GM10847 (cell line): ENCODE results near the gene IGFLR1.

ENCODE experiments used
- POLR2A ChIP-seq: IDR thresholded peaks from 2 replicates; pipeline ENCODE4 v1.6.1; 2011; ENCODE audit not compliant: insufficient read length; ENCODE audit errors: extremely low read depth

IGFLR1 gene

DNA sequence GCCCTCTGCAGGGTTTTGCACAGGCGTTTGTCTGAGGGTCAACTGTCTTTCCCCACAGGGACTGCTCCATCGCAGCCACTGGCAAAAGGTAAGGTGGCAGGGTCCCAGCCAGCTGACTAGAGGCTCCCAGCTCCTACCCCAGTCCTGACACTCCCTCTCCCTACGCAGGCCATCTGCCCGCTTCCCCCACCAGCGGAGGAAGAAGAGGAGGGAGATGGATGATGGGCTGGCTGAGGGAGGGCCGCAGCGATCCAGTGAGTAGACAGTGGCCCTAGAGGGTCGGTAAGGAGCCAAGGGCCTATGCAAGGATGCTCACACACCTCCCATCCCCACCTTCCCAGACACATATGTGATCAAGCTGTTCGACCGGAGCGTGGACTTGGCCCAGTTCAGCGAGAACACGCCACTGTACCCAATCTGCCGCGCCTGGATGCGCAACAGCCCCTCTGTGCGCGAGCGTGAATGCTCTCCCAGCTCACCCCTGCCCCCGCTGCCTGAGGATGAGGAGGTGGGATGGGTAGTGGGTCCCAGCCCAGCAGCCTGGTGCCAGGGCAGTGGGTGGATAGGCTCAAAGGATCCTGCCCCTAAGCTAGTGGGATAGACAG, 10.6 kb upstream of the IGFLR1 start:
- TF ChIP-seq POLR2A, result no peak

DNA sequence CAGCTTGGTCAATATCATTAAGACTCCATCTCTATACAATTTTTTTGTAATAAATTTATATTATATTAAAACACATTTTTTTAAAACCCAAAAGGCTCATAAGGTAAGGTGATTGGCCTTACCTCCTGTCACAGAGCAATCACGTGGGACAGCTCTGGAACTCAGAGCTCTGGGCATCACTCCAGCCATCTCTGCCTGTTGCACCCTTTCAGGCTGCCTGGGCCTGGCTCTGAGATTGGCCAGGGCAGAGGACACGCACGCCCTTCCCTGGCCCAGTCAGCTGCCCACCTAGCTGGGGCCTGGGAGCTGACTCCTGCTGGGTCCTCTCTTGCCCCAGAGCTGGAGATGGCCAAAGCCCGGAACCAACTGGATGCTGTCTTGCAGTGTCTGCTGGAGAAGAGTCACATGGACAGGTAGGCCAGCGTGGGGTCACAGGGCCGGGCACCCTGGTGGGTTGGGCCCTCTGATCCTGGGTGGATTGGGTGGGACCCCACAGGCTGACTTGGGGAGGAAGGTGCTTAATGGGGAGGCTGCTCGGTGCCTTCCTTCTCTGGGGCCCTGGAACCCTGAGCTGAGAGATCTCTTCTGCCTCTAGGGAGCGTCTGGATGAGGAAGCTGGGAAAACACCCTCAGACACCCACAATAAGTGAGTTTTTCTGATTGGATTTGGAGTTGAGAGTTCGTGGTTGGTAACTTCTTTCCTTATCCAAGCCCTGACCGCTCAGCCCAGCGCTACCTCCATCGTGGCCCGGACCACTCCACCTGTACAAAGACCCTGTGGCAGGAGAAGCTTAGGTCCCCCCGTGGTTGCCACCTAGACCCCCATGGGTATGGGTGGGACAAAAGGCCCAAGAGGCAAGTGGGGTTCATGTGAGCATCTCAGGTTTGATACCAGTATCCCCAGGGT, 9.8 kb upstream of the IGFLR1 start:
- no peak for TF ChIP-seq POLR2A

DNA sequence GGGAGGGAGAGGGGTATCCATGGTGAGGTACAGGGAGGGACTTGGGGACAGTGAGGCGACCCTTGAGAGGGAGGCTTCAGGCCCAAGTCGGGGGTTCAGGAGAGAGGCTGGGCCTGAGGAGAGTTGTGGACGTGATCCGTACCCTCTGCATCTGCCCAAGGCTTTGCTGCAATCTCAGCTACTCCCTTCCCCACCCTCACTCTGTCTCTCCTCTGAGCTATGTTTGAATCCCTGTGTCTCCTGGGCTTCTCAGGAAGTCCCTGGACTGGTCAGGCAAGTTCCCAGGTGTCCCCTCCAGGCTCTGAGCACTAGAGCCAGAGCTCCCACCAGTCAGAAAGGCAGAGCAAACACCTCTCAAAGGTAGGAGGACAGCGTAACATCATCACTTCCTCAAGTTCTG, 7.9 kb upstream of the IGFLR1 start:
- no peak for TF ChIP-seq POLR2A

DNA sequence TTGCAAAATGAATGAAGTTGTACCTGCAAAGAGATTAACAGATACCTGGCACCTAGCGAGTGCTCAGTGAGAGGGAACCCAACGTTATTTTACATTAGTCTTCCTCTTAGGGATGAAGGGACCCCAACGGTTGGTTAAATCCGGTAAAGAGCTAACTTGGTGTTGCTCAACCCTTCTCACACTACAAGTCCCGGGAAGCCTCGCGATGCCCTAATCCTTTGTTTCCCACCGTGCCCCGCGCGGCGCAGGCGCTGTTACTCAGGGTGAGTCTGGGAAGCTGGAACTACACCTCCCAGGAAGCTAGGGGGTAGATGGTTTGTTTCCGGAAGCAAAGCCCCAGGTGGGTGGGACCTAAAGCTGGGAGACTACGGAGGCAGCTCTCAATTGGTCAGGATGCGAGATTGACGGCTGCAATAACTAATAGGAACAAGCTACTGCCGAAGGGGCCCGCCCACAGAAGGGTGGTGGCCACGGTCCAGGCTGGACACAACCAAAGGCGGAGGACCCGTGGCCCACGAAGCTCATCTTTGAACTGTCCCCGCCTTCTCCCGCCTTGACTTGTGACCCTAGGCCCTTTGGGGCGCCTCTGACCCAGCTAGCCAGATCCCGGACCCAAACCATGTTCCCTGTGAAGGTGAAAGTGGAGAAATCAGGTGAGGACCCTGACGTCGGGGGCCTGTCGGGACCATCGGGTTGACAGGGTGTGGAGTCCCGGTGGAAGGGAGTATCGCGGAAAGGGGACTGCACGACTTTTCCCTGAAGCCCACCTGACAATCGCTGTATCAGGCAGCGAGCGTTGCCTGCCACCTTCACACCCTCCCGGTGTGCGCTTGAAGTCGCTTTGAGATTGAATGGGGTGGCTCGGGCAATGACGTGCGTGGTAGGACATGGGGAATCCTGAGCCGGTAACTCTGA, 6.1 kb upstream of the IGFLR1 start, which contains the start of gene LIN37:
Gene LIN37, plus strand, starts transcription at position 471 of the 915 bp plus-strand sequence. Its CDS starts 149 bp downstream, at position 620.
- TF ChIP-seq POLR2A, result peak; percentile 51

DNA sequence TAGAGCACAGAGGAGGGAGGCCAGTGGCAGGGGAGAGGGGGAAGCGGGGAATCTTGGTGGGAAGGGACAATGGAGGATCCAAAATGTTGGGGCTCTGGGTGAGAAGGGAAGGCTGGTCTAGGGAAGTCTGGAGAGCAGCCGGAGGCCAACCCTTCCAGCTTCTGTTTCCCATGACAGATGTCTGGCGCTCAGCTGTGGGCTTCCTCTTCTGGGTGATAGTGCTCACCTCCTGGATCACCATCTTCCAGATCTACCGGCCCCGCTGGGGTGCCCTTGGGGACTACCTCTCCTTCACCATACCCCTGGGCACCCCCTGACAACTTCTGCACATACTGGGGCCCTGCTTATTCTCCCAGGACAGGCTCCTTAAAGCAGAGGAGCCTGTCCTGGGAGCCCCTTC, 4.3 kb upstream of the IGFLR1 start:
- TF ChIP-seq POLR2A, result no peak

DNA sequence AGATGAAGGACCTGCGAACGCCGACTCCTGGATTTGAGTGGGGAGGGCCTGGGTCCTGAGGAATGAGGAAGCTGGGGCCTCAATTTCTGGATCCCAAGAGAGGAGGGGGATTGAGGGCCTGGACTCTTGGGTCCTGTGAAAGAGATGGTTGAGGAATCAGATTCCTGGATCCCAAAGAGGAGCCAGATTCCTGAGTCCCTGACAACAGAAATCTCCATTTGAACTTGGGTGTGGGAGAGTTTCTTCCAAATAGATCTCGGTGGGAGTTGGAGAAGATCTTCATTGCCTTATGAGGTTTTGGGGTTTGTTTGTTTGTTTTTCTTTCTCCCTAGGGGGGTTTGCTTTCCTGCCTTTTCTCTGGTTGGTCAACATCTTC, 3.8 kb upstream of the IGFLR1 start:
- TF ChIP-seq POLR2A, result no peak

DNA sequence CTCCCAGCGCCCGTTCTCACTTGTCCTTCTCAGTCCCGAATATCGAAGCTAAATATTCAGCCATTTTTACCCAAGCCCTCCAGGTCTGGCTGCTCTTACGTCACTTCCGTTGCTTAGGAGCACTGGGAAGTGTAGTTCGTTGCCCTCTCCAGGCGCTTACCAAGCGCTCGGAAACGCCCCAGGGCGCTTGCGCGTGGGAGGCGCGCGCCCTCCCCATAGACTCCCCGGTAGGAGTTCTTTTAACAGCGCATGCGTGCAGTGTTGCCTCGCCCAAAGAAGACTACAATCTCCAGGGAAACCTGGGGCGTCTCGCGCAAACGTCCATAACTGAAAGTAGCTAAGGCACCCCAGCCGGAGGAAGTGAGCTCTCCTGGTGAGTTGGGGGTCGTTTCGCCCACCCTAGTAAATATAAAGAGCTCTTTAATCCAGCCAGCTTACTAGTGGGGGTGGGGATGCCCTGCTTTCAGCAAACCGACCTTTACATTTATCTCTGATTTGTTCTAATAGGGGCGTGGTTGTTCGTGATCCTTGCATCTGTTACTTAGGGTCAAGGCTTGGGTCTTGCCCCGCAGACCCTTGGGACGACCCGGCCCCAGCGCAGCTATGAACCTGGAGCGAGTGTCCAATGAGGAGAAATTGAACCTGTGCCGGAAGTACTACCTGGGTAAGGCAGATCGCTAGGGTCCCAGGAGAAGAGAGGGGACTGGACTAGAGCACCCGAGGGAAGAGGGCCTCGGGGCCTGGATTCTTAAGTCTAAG, 3.3 kb upstream of the IGFLR1 start, which contains the start of the genes PSENEN and U2AF1L4:
Gene PSENEN, plus strand, starts transcription at position 324 of the 759 bp plus-strand sequence. Its CDS starts 280 bp downstream, at position 604.
Gene U2AF1L4, minus strand, starts transcription at position 91 of the 759 bp plus-strand sequence. Its CDS starts 27 bp downstream, at position 64.
- no peak for TF ChIP-seq POLR2A

DNA sequence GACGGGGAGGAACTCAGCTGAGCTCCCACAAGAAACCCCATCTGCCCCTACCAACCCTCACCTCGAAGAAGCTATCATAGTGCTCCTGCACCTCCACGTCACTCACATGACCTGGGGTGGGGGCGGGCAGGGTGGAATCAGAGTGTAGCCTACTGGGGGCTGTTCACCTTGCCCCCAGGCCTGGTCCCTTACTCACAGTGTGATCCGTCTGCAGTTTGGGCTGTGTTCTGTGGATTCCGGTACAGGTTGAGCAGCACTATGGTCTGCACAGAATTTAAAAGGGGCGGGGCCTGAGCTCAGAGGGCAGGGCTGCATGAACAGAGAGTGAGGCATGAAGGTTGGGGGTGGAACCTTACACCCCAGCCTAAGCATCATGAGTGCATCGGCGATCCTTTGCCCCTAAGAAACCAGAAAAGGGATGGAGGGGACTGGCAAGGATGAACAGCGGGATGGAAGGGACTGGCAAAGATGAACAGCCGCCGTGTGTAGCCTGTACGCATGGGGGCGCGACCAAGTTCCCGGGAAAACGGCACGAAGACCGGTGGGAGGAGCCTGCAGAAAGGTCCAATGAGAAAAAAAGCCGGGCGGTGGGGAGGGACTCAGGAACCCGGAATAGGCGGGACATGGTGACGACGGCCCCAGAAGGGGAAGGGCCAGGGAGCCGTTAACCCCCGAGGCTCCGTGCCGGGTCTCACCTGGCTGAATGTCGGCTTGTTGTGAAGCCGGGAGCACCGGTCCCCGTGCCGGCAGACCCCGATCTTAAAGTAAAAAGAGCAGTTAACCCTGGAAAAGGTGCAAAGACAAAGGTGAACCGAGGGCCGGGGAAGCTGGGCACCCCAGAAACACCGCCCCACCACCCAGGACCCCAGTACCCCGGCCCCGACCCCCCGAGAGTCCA, 2.4 kb upstream of the IGFLR1 start:
- peak; percentile 46 for TF ChIP-seq POLR2A

DNA sequence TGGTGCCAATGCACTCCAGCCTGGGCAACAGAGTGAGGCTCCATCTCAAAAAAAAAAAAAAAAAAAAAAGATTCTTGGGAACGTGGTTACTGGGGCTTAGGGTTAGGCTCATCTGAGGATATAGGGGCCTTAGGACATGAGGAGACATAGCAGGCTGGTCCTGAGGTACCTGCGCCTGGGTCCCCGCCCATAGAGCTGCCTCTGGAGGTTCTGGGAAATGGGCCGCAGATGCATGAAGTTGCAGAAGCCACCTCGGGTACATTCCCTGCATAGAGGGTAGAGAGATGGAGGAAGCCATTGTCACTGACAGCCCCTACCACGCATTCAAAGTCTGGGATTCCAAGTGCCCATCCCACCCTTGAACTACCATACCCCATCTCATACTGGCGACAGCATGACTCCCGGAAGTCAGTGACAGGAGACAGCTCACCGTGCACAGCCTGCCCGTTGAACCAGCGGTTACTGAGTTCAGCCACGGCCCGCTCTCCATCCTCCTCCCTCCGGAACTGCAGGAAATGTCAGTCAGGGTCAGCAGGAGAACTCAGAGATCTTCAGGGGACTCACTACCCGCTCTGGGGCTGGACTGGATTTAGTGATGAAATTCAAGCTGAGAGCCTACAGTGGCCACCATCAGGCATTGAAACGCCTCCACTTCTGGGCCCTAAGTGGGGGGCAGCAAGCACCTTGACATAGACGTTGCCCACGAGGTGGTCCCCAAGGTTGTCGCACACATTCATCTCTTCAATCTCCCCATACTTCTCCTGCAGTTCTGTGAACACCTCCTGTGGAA, 1.6 kb upstream of the IGFLR1 start:
- TF ChIP-seq POLR2A, result no peak

DNA sequence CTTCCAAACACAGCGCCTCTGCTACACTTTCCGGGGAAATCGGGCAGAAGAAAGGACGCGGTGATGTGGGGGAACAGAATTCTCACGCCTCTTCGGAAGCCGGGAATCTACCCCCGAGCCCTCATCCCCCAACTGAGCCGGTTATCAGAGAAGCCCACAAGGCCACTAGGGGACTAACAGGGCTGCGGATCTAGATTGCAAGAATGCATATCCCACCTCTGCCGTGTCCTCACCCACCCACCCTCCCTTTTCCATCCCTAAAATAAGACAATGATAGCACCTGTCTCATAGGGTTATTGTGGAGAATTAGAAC, 1.1 kb downstream of the IGFLR1 start:
- TF ChIP-seq POLR2A, result no peak

DNA sequence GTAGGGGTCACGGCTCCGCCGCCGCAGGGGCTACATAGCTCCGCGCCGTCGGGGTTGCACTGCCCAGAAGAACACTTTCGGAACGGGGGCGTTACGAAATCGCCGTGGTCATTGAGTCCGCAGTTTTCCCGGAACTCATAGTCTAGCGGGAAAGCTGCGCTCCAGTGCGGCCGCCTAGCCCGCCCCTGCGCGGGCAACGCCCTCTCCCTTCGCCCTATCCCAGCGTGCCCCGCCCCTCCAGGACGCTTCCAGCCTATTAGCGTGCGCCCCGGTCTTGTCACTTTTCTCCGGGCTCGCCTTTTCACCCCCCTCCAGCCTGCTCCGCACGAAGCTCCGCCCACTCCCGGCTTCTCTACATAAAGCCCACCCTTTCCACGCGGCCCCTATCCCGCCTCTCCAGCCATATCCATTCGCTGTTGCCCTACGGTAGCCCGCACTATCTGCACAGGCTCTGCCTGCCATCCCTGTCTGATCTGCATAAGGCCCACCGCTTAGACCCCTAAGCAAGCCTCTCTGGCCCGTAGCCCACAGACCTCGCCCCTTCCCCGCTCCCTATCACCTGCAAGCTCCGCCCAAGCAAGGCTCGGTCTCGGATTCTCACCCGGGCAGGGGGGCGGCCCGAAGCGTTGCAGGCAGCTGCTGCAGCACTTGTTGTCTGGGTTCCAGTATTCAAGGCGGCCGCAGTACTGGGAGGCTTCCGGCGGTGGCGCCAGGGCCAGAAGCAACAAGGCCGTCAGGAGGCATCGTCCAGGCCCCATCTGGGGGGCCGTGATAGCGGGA, 1.6 kb downstream of the IGFLR1 start:
- TF ChIP-seq POLR2A, result peak; percentile 56

DNA sequence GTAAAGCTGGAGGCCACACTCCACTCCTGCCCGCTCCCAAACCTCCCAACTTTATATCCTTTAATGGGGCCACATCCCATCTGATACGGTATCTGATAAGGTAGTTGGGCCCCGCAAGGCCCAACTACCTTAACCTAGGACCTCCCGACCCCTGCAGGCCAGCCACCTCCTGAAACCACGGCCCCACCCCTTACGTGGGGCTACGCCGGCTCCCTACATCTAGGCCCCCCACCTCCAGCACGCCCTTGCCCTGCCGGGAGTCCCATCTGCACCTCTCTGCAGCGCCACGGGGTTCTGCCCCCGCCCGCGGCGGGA, 2.2 kb downstream of the IGFLR1 start:
- no peak for TF ChIP-seq POLR2A
